Mesodermal cell (in vitro differentiated cells): ENCODE results near the gene CSF2RB.

ENCODE experiments used
- H3K27ac ChIP-seq: 2 replicates; pipeline ENCODE4 v1.7.0; 2013; ENCODE audit warnings: mild to moderate bottlenecking, low read depth, low read length, moderate library complexity; ENCODE audit not compliant: severe bottlenecking
- H3K36me3 ChIP-seq: 2 replicates; pipeline ENCODE4 v1.7.1; 2013; ENCODE audit warnings: mild to moderate bottlenecking, low read length, moderate library complexity; ENCODE audit not compliant: control insufficient read depth, insufficient read depth
- H3K4me1 ChIP-seq: one replicate; pipeline ENCODE4 v1.7.1; 2013; ENCODE audit warnings: mild to moderate bottlenecking, low read length; ENCODE audit not compliant: insufficient read depth, control insufficient read depth, poor library complexity, severe bottlenecking
- H3K4me3 ChIP-seq: 2 replicates; pipeline ENCODE4 v1.7.0; 2013; ENCODE audit warnings: low read length, control low read depth, mild to moderate bottlenecking; ENCODE audit not compliant: insufficient read depth, poor library complexity, severe bottlenecking; ENCODE audit errors: extremely low read depth
- H3K9me3 ChIP-seq: 2 replicates; pipeline ENCODE4 v1.7.1; 2013; ENCODE audit warnings: mild to moderate bottlenecking, low read length, moderate library complexity; ENCODE audit not compliant: control insufficient read depth
- WGBS, 2 experiments: methylation state at CpG; one replicate each; pipeline ENCODE4 v1.1.5; 2013; ENCODE audit warnings: missing lambda C conversion rate in 2 of 2; ENCODE audit not compliant: insufficient coverage in 2 of 2; 5-methylcytosine and 5-hydroxymethylcytosine counted together

Gene CSF2RB

DNA sequence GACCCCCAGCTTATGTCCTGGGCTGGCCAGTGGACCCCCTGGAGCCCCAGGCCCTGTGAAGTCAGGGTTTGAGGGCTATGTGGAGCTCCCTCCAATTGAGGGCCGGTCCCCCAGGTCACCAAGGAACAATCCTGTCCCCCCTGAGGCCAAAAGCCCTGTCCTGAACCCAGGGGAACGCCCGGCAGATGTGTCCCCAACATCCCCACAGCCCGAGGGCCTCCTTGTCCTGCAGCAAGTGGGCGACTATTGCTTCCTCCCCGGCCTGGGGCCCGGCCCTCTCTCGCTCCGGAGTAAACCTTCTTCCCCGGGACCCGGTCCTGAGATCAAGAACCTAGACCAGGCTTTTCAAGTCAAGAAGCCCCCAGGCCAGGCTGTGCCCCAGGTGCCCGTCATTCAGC, 24.6 kb downstream of the CSF2RB start:
- WGBS, 2 experiments, result 80 to 90% methylated on average over 12 of the region's 12 CpGs
- no peak overlapping the region for H3K4me3 ChIP-seq
- H3K36me3 ChIP-seq, result no peaks in the 10 kb centered on the region
- H3K27ac ChIP-seq, result no peak overlapping the region
- no peaks in the 10 kb centered on the region for H3K9me3 ChIP-seq
- no peaks in the 10 kb centered on the region for H3K4me1 ChIP-seq

DNA sequence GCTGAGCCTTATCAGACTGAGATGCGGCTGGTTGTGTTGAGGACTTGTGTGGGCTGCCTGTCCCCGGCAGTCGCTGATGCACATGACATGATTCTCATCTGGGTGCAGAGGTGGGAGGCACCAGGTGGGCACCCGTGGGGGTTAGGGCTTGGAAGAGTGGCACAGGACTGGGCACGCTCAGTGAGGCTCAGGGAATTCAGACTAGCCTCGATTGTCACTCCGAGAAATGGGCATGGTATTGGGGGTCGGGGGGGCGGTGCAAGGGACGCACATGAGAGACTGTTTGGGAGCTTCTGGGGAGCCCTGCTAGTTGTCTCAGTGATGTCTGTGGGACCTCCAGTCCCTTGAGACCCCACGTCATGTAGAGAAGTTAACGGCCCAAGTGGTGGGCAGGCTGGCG, 25.5 kb downstream of the CSF2RB start:
- H3K4me3 ChIP-seq, result no peak overlapping the region
- no peaks in the 10 kb centered on the region for H3K9me3 ChIP-seq
- no peaks in the 10 kb centered on the region for H3K36me3 ChIP-seq
- no peak overlapping the region for H3K27ac ChIP-seq
- no peaks in the 10 kb centered on the region for H3K4me1 ChIP-seq
- WGBS, 2 experiments, result 90 to 94% methylated on average over 11 to 13 of the region's 13 CpGs

DNA sequence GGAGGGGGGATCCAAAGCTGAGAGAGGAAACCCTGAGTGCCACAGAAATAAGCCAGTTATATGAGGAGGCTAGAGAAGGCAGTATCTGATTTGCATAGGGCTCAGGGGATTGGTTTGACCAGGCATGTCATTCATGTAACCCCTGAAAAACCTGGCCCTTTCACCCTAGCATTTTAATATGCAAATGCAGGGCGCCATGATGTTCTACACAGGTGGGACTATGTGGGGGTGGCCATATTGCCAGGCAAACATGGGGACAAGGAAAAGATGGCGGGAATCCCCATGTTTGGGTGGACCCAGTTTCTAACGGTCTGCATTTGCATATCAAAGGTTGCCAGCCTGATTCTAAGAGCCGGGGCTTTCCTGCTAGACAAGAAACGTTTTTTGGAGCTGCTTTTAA, 27.2 kb downstream of the CSF2RB start:
- no peaks in the 10 kb centered on the region for H3K9me3 ChIP-seq
- no peaks in the 10 kb centered on the region for H3K36me3 ChIP-seq
- no peak overlapping the region for H3K4me3 ChIP-seq
- H3K27ac ChIP-seq, result no peak overlapping the region
- H3K4me1 ChIP-seq, result no peaks in the 10 kb centered on the region
- WGBS, 2 experiments, result 58 to 65% methylated on average over 4 to 5 of the region's 5 CpGs

DNA sequence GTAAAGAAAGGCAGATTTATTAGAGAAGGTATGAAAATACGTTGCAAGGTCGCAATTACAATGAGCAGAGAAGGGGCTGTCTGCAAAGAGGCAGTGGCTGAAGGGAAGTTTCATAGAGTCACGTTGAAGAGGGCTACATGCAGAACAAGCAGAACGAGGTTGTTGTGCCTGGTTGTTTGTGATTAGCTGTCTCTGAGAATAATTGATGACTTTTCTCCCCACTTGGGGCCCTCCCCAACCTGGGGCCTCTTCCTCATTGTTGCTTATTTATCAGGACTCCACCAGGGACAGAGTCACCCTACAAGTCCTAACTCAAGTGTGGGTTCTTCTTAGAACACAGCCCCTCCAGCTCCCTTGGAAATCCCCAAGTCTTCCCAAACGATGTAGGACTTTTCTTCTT, 29.1 kb downstream of the CSF2RB start:
- H3K4me1 ChIP-seq, result no peaks in the 10 kb centered on the region
- peaks cover 4% of the 10 kb centered on the region for H3K9me3 ChIP-seq
- 81 to 86% methylated on average over 3 to 4 of the region's 5 CpGs for WGBS, 2 experiments
- H3K36me3 ChIP-seq, result no peaks in the 10 kb centered on the region
- H3K4me3 ChIP-seq, result no peak overlapping the region
- no peak overlapping the region for H3K27ac ChIP-seq

DNA sequence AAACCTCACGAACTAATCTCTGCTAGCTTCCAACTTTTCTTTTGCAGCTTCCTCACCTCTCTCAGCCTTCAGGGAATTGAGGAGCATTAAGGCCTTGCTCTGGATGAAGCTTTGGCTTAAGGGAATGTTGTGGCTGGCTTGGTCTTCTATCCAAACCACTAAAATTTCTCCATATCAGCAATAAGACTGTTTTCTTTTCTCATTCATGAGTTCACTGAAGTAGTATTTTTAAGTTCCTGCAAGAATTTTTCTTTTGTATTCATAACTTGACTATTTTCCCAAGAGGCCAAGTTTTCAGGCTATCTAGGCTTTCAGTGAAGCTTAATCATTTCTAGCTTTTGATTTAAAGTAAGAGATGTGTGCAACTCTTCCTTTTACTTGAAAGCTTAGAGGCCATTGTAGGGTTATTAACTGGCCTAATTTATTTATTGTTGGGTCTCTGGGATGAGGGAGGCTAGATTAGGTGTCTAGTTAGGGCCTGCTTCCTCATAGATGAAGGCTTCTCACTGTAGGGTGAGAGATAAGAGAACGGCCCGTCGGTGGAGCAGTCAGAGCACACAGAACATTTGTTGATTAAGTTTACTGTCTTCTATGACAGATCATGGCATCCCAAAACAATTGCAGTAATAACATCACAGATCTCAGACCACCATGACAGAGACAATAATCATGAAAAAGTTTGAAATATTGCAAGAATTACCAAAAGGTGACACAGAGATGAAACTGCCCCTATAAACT, 33.2 kb downstream of the CSF2RB start:
- Histone ChIP-seq H3K4me1 (no peaks in the 10 kb centered on the region), H3K9me3 (peaks cover 10% of the 10 kb centered on the region), H3K27ac (no peak overlapping the region), H3K36me3 (no peaks in the 10 kb centered on the region), H3K4me3 (no peak overlapping the region)
- no CpG with 5 or more reads among the region's 4 CpGs for WGBS, 2 experiments

DNA sequence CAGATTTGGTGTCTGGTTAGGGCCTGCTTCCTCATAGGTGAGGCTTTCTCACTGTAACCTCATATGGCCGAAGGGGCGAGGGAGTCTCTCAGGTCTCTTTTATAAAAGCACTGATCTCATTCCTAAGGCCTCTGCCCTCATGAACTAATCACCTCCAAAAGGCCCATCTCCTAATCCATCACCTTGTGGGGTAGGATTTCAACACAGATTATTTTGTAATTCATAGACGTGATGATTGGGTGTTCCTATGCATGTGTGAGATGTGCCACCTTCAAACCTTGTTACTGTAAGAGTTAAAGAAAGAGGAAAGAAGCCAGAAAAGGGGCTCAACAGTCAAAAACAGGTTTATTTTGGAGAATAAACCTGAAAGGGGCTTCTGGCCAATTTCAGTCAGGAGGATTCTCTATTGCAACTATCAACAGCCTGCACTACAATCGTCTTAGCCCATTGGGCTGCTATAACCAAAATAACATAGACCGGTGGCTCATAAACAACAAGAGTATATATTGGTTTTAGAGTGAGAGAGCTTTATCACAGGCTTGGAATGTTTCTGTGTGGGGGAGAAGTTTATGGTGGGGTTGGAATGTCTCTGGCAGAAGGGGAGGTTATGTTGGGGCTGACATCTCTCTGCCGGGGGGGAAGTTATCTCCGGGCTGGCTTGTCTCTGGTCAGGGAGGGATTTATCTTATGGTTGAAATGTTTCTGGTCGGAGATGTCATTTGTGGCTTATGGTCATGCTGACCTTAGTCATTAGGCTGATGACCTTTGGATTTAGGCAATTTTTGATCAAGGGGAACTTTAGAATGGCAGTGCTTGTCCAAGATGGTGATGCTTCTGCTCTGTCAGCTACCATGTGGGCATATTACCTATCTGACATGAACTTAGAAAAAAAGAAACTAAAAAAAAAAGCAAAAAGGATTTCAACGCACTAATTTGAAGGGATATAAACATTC, 35.1 kb downstream of the CSF2RB start:
- Histone ChIP-seq H3K36me3 (no peaks in the 10 kb centered on the region), H3K4me1 (no peaks in the 10 kb centered on the region), H3K9me3 (peaks cover 10% of the 10 kb centered on the region), H3K27ac (no peak overlapping the region), H3K4me3 (no peak overlapping the region)
- WGBS, 2 experiments, result 57 to 78% methylated on average over 1 to 4 of the region's 9 CpGs

DNA sequence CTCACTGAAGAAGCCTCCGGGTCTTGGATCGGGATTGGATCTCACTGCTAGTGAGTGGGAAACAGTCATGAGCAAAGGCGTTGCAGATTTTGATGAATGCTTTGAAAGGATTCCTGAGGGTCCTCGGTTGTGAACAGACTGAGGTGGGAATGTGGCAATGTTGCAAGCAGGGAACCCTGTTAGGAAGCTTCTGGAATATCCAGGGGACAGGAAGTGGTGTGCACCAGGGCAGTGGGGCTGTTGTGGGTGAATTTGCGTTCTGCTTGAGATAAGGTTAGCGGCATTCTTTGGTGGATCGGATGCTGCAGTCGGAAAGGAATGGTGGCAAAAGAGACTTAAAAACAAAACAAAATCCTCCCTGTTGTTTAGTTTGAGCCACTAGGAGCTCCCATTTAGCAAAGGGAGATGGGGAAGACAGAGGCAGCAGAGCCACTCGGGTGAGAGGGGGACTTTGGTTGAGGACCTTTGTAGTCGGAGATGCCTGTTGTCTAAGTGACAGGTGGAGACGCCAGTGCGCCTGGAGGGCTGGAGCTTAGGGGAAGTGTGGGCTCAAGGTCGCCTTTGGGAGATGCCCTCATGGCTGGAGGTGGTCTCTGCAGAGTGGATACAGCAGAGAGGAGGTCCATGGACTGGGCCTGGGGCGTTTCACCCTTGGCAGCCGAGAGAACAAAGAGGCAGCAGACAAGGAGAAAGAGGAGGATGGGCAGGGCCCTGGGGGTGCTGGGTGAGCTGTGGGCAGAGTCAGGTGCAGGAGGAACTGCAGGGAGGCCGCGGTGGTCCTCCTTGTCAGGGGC, 37.6 kb downstream of the CSF2RB start:
- no peak overlapping the region for H3K27ac ChIP-seq
- H3K4me1 ChIP-seq, result no peaks in the 10 kb centered on the region
- no peaks in the 10 kb centered on the region for H3K36me3 ChIP-seq
- 89 to 91% methylated on average over 14 to 16 of the region's 17 CpGs for WGBS, 2 experiments
- H3K4me3 ChIP-seq, result no peak overlapping the region
- peaks cover 13% of the 10 kb centered on the region for H3K9me3 ChIP-seq

DNA sequence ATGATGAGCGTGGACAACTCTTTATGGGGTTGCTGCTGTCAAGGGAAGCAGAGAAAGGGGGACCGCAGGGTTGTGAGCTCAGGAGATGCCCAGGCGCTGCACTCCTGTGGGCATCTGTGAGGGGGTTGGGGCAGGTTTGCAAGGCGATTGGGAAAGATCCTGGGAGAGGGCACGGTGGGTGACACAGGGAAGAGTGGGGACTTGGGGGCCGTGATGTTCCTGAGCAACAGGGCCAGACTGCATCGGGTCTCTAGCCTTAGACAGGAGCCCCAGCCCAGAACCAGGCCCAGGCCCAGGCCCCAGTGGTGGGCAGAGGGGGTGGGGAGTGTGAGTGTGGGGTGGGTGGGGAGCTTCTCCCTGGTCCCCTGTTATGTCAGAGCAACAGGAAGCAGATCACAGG, 38.3 kb downstream of the CSF2RB start:
- H3K9me3 ChIP-seq, result peaks cover 14% of the 10 kb centered on the region
- H3K27ac ChIP-seq, result no peak overlapping the region
- H3K36me3 ChIP-seq, result no peaks in the 10 kb centered on the region
- H3K4me1 ChIP-seq, result no peaks in the 10 kb centered on the region
- WGBS, 2 experiments, result 92 to 96% methylated on average over 6 to 7 of the region's 7 CpGs
- H3K4me3 ChIP-seq, result no peak overlapping the region

DNA sequence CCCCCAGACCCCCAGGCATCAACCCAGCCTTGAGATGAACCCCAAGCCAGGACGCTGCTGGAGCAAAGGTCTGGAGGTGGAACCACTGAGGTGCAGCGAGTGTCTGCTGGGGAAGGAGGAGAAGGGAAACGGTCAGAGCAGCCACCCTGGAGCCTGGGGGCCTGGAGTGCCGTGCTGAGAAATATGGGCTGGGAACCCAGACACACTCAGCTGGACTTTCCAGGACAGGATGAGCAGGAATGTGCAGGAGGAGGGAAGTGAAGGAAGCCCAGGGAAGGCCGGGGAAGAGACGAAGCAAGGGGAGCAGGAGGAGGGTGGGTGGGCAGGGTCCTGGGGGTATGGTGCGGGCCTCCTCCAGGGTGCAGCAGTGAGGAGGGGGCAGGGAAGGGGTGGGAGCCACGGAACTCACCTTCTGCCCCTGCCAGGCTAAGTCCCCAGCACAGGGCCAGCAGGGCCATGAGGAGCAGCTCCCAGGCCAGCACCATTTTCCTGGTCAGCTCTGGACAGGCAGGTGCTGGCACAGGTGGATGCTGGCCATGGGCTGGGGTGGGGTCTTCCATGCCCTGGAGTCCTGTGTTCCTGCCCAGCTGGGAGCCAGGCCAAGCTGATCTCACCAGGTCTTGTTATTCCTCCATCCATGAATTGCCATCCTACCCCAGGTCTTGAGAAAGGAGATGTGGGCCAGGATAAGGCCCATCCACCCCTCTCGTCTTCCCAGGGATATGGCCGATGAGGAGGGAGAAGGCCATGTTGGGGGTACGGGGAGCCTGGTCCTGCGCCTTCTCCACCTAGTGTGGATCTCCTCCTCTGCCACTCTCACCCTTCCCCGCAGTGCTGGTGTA, 40.0 kb downstream of the CSF2RB start:
- H3K27ac ChIP-seq, result no peak overlapping the region
- H3K9me3 ChIP-seq, result peaks cover 7% of the 10 kb centered on the region
- no peak overlapping the region for H3K4me3 ChIP-seq
- H3K4me1 ChIP-seq, result no peaks in the 10 kb centered on the region
- no peaks in the 10 kb centered on the region for H3K36me3 ChIP-seq
- 93 to 96% methylated on average over 6 to 8 of the region's 13 CpGs for WGBS, 2 experiments
